ENCODE data around the gene UHMK1.

- no peak for TF ChIP-seq CTCF (IDR thresholded peaks at IDR 0.05)
- TF ChIP-seq EP300 (IDR thresholded peaks at IDR 0.05): peak; percentile 80 to 87
- TF ChIP-seq POLR2A (IDR thresholded peaks at IDR 0.05): no peak
Measured at GRCh38 chr1:162548170-162548569, 50.6 kb downstream of the UHMK1 start.
